ENCODE results near the gene CHID1.

DNA sequence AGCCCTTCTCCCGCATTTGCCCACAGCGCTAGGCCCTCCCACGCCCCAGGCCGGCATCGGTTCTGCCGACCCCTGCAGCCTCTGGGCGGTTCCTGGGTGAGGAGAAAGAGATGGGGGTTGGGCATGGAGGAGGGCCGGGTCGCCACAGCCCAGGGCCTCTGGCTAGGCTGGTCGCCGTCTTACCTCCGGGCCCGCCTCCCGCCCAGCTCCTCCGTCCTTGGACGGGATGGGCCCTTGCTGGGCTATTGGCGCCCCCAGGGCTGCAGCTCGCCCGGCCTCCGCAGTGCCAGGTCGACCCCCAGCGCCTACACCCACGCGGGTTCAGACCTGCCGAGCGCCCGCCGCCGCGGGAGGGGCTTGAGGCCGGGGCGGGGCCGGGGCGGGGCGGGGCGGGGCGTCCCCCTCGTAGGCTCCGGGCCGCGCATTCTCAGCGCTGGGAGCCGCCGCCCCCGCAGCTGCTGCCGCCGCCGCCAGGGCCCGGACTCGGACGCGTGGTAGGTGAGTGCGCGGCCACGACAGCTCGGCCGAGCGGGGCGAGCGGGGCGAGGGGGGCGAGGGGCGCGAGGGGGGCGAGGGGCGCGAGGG lies 78.0 kb downstream of the CHID1 start, which contains the start of gene CD151:
- TF ChIP-seq, protein P1, sequence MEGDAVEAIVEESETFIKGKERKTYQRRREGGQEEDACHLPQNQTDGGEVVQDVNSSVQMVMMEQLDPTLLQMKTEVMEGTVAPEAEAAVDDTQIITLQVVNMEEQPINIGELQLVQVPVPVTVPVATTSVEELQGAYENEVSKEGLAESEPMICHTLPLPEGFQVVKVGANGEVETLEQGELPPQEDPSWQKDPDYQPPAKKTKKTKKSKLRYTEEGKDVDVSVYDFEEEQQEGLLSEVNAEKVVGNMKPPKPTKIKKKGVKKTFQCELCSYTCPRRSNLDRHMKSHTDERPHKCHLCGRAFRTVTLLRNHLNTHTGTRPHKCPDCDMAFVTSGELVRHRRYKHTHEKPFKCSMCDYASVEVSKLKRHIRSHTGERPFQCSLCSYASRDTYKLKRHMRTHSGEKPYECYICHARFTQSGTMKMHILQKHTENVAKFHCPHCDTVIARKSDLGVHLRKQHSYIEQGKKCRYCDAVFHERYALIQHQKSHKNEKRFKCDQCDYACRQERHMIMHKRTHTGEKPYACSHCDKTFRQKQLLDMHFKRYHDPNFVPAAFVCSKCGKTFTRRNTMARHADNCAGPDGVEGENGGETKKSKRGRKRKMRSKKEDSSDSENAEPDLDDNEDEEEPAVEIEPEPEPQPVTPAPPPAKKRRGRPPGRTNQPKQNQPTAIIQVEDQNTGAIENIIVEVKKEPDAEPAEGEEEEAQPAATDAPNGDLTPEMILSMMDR (conservative IDR thresholded peaks at IDR 0.05; ENCODE audit: low read depth in 2 of 2) = 0 out of 4 replicates have a peak, but pooled peaks of 1 of the 2 experiments have one; percentile 0
- TF ChIP-seq EZH2 (IDR thresholded peaks at IDR 0.05; ENCODE audit: low read depth, unreplicated experiment) (no peak), JUNB (IDR thresholded peaks at IDR 0.05; ENCODE audit: unreplicated experiment) (no peak), POLR2AphosphoS5 (IDR thresholded peaks at IDR 0.05; ENCODE audit: low read depth) (peak; percentile 6; the same call in 1 of the 2 replicates), NANOG (IDR thresholded peaks at IDR 0.05; ENCODE audit: borderline replicate concordance) (no peak), STAT1 (IDR thresholded peaks at IDR 0.05; ENCODE audit: unreplicated experiment) (no peak), ZNF331 (CRISPR knock-in tag; IDR thresholded peaks at IDR 0.05; ENCODE audit: low read depth) (no peak), CREB1 (CRISPR knock-in tag; IDR thresholded peaks at IDR 0.05; ENCODE audit: low read depth) (no peak), EZH2phosphoT487 (IDR thresholded peaks at IDR 0.05; ENCODE audit: unreplicated experiment) (no peak), ZNF114 (CRISPR knock-in tag; IDR thresholded peaks at IDR 0.05) (no peak)
- TF ChIP-seq, protein P2, sequence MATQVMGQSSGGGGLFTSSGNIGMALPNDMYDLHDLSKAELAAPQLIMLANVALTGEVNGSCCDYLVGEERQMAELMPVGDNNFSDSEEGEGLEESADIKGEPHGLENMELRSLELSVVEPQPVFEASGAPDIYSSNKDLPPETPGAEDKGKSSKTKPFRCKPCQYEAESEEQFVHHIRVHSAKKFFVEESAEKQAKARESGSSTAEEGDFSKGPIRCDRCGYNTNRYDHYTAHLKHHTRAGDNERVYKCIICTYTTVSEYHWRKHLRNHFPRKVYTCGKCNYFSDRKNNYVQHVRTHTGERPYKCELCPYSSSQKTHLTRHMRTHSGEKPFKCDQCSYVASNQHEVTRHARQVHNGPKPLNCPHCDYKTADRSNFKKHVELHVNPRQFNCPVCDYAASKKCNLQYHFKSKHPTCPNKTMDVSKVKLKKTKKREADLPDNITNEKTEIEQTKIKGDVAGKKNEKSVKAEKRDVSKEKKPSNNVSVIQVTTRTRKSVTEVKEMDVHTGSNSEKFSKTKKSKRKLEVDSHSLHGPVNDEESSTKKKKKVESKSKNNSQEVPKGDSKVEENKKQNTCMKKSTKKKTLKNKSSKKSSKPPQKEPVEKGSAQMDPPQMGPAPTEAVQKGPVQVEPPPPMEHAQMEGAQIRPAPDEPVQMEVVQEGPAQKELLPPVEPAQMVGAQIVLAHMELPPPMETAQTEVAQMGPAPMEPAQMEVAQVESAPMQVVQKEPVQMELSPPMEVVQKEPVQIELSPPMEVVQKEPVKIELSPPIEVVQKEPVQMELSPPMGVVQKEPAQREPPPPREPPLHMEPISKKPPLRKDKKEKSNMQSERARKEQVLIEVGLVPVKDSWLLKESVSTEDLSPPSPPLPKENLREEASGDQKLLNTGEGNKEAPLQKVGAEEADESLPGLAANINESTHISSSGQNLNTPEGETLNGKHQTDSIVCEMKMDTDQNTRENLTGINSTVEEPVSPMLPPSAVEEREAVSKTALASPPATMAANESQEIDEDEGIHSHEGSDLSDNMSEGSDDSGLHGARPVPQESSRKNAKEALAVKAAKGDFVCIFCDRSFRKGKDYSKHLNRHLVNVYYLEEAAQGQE (IDR thresholded peaks at IDR 0.05; ENCODE audit: unreplicated experiment) = no peak
- TF ChIP-seq, protein P3, sequence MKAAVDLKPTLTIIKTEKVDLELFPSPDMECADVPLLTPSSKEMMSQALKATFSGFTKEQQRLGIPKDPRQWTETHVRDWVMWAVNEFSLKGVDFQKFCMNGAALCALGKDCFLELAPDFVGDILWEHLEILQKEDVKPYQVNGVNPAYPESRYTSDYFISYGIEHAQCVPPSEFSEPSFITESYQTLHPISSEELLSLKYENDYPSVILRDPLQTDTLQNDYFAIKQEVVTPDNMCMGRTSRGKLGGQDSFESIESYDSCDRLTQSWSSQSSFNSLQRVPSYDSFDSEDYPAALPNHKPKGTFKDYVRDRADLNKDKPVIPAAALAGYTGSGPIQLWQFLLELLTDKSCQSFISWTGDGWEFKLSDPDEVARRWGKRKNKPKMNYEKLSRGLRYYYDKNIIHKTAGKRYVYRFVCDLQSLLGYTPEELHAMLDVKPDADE (IDR thresholded peaks at IDR 0.05) = no peak
- TF ChIP-seq, protein P4, sequence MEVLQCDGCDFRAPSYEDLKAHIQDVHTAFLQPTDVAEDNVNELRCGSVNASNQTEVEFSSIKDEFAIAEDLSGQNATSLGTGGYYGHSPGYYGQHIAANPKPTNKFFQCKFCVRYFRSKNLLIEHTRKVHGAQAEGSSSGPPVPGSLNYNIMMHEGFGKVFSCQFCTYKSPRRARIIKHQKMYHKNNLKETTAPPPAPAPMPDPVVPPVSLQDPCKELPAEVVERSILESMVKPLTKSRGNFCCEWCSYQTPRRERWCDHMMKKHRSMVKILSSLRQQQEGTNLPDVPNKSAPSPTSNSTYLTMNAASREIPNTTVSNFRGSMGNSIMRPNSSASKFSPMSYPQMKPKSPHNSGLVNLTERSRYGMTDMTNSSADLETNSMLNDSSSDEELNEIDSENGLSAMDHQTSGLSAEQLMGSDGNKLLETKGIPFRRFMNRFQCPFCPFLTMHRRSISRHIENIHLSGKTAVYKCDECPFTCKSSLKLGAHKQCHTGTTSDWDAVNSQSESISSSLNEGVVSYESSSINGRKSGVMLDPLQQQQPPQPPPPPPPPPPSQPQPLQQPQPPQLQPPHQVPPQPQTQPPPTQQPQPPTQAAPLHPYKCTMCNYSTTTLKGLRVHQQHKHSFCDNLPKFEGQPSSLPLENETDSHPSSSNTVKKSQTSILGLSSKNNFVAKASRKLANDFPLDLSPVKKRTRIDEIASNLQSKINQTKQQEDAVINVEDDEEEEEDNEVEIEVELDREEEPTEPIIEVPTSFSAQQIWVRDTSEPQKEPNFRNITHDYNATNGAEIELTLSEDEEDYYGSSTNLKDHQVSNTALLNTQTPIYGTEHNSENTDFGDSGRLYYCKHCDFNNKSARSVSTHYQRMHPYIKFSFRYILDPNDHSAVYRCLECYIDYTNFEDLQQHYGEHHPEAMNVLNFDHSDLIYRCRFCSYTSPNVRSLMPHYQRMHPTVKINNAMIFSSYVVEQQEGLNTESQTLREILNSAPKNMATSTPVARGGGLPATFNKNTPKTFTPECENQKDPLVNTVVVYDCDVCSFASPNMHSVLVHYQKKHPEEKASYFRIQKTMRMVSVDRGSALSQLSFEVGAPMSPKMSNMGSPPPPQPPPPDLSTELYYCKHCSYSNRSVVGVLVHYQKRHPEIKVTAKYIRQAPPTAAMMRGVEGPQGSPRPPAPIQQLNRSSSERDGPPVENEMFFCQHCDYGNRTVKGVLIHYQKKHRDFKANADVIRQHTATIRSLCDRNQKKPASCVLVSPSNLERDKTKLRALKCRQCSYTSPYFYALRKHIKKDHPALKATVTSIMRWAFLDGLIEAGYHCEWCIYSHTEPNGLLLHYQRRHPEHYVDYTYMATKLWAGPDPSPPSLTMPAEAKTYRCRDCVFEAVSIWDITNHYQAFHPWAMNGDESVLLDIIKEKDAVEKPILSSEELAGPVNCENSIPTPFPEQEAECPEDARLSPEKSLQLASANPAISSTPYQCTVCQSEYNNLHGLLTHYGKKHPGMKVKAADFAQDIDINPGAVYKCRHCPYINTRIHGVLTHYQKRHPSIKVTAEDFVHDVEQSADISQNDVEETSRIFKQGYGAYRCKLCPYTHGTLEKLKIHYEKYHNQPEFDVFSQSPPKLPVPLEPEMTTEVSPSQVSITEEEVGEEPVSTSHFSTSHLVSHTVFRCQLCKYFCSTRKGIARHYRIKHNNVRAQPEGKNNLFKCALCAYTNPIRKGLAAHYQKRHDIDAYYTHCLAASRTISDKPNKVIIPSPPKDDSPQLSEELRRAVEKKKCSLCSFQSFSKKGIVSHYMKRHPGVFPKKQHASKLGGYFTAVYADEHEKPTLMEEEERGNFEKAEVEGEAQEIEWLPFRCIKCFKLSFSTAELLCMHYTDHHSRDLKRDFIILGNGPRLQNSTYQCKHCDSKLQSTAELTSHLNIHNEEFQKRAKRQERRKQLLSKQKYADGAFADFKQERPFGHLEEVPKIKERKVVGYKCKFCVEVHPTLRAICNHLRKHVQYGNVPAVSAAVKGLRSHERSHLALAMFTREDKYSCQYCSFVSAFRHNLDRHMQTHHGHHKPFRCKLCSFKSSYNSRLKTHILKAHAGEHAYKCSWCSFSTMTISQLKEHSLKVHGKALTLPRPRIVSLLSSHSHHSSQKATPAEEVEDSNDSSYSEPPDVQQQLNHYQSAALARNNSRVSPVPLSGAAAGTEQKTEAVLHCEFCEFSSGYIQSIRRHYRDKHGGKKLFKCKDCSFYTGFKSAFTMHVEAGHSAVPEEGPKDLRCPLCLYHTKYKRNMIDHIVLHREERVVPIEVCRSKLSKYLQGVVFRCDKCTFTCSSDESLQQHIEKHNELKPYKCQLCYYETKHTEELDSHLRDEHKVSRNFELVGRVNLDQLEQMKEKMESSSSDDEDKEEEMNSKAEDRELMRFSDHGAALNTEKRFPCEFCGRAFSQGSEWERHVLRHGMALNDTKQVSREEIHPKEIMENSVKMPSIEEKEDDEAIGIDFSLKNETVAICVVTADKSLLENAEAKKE (CRISPR knock-in tag; IDR thresholded peaks at IDR 0.05) = no peak

All from GM23338 (cell line).